Forelimb muscle (tissue), 1 donor: Measurements from ENCODE around the gene NPIPB9. TPM values are rescaled to one million over a fixed set of nuclear protein-coding genes. Genes with fewer than 3 reads are reported as not detected.

ENCODE experiments used
- DNase-seq: peaks from one replicate; pipeline ENCODE4 v3.0.0-alpha.2; 2013; ENCODE audit warnings: low read depth
- polyA plus RNA-seq: library from polyadenylated mRNA; unstranded; fragments of 120-200 nt; gene quantifications from one replicate; pipeline ENCODE4 v1.2.1, GENCODE V29; 2013; ENCODE audit not compliant: insufficient read length

Gene NPIPB9
- polyA plus RNA-seq, 1 donor: 0.86 TPM

GRCh38 chr16:28821874-28822519 is 70.4 kb downstream of the NPIPB9 start:
- DNase-seq: no peak

Other genes starting within 250 kb of the NPIPB9 start
- not detected for gene IL27, start 245.0 kb upstream of the NPIPB9 start, polyA plus RNA-seq
- 27.9 TPM for gene NUPR1, start 212.8 kb upstream of the NPIPB9 start, polyA plus RNA-seq
- 17.5 TPM for gene SGF29, start 197.9 kb upstream of the NPIPB9 start, polyA plus RNA-seq
- 0.66 TPM for gene SULT1A2, start 154.7 kb upstream of the NPIPB9 start, polyA plus RNA-seq
- gene SULT1A1, start 141.7 kb upstream of the NPIPB9 start, polyA plus RNA-seq: 15.5 TPM
- gene NPIPB8, start 113.7 kb upstream of the NPIPB9 start, polyA plus RNA-seq: not detected
- gene EIF3C, start 40.3 kb upstream of the NPIPB9 start, polyA plus RNA-seq: 313 TPM
- 75.1 TPM for gene ATXN2L, start 71.2 kb downstream of the NPIPB9 start, polyA plus RNA-seq
- 145 TPM for gene TUFM, start 94.6 kb downstream of the NPIPB9 start, polyA plus RNA-seq
- 43.7 TPM for gene SH2B1, start 112.1 kb downstream of the NPIPB9 start, polyA plus RNA-seq
- 688 TPM for gene ATP2A1, start 126.7 kb downstream of the NPIPB9 start, polyA plus RNA-seq
- 13.2 TPM for gene RABEP2, start 173.5 kb downstream of the NPIPB9 start, polyA plus RNA-seq
- 0.65 TPM for gene CD19, start 180.2 kb downstream of the NPIPB9 start, polyA plus RNA-seq
- 29.3 TPM for gene NFATC2IP, start 199.2 kb downstream of the NPIPB9 start, polyA plus RNA-seq
- 23.8 TPM for gene SPNS1, start 223.0 kb downstream of the NPIPB9 start, polyA plus RNA-seq
- gene LAT, start 233.3 kb downstream of the NPIPB9 start, polyA plus RNA-seq: 3.1 TPM